RWPE2 (cell line): Measurements from ENCODE around the gene COL27A1.

Experiments
- ATAC-seq: fragments of 200-7000 bp; cut with Tn5 transposase; 3 replicates; pipeline ENCODE4 v1.9.1; 2021; ENCODE audit warnings: low read depth
- DNase-seq: peaks from one replicate; pipeline ENCODE4 v3.0.0-alpha.2; 2020; ENCODE audit warnings: low spot score
- H3K27ac ChIP-seq: fragments of 450-650 bp; 2 replicates; pipeline ENCODE4 v1.5.1; 2017; ENCODE audit warnings: mild to moderate bottlenecking; ENCODE audit not compliant: poor library complexity, severe bottlenecking
- H3K27me3 ChIP-seq: fragments of 250-450 bp; sonication (Bioruptor Pico); 2 replicates; pipeline ENCODE4 v1.5.1; 2021; ENCODE audit warnings: mild to moderate bottlenecking, moderate library complexity; ENCODE audit not compliant: insufficient read depth, poor library complexity, severe bottlenecking
- H3K36me3 ChIP-seq: fragments of 250-450 bp; sonication (Bioruptor Pico); 2 replicates; pipeline ENCODE4 v1.5.1; 2020; ENCODE audit warnings: low read depth, mild to moderate bottlenecking, moderate library complexity
- H3K4me1 ChIP-seq: fragments of 250-450 bp; sonication (Bioruptor Pico); 2 replicates; pipeline ENCODE4 v1.5.1; 2021; ENCODE audit warnings: mild to moderate bottlenecking, moderate library complexity; ENCODE audit not compliant: insufficient read depth, poor library complexity, severe bottlenecking
- H3K4me3 ChIP-seq: fragments of 250-450 bp; sonication (Bioruptor Pico); 2 replicates; pipeline ENCODE4 v1.5.1; 2021; ENCODE audit warnings: mild to moderate bottlenecking, moderate library complexity; ENCODE audit not compliant: severe bottlenecking
- H3K9me3 ChIP-seq: fragments of 250-450 bp; sonication (Bioruptor Pico); 2 replicates; pipeline ENCODE4 v1.5.1; 2021; ENCODE audit warnings: mild to moderate bottlenecking, moderate library complexity; ENCODE audit not compliant: severe bottlenecking
- CTCF ChIP-seq: fragments of 450-650 bp; IDR thresholded peaks from one replicate; pipeline ENCODE4 v1.5.1; 2017; ENCODE audit warnings: mild to moderate bottlenecking, moderate library complexity; ENCODE audit not compliant: poor library complexity, severe bottlenecking

Gene COL27A1

DNA sequence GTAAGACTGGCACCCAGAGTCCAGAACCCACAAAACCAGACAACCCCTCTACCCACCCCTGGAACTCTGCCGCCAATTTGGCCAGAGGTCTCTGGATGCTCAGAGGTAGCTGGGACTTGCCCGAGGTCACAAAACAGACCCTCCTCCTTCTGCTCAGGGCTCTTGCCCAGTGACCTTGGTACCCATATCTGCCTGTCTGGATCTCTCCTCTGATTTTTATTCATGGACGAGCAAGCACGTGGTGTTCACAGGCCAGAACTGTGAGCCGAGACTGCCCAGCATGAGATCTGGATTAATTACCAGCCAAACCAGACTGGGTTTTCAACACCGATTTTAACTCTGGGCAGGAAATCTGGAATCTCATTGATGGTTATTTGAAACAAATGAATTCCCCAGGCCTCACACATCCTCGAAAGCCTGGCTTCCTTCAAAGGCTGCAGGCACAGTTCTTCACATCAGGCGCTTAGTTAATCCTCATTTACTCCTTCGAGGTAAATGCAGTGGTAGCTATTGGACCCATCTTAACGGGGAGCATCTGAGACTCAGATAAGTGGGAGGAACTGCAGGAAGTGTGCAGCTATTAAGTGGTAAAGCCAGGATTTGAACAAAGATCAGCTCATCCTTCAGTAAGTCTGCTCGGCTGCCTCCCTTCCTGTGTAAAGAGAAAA, 21.4 kb downstream of the COL27A1 start:
- Histone ChIP-seq H3K4me1 (peaks cover 14% of the 10 kb centered on the region), H3K36me3 (no peaks in the 10 kb centered on the region), H3K27me3 (no peaks in the 10 kb centered on the region), H3K27ac (no peak overlapping the region), H3K4me3 (no peak overlapping the region), H3K9me3 (no peaks in the 10 kb centered on the region)
- DNase-seq (no peak), ATAC-seq (no peak)
- no peak for TF ChIP-seq CTCF

DNA sequence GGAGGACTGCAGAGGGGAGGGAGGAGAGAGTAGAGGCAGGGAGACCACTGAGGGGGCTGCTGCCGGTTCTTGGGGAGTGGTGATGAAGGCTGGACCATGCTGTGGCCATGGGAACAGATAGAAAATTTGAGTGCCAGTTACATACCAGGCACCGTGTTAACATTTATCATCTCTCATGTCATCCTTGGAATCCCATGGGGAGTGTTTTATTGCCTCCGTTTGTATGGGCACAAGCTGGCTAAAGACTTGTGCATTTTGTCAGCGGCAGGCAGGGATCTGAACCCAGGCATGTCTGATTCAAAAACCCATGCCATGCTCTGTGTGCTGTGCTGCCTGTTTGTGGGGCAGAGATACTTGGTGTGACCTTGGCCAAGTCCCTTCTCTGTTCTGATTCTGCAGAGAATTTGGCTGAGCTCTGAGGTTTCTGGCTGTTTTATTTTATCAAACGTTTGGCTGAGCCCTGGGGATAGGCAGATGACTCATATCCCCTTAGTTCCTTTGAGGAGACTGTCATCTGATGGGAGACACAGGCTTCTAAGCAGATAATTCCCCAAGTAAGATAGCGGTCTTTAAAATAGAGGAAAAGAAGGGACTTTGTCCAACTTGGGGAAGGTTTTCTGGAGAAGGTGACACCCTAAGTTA, 22.2 kb downstream of the COL27A1 start:
- no peak for TF ChIP-seq CTCF
- Histone ChIP-seq H3K4me1 (peaks cover 14% of the 10 kb centered on the region), H3K27ac (no peak overlapping the region)

DNA sequence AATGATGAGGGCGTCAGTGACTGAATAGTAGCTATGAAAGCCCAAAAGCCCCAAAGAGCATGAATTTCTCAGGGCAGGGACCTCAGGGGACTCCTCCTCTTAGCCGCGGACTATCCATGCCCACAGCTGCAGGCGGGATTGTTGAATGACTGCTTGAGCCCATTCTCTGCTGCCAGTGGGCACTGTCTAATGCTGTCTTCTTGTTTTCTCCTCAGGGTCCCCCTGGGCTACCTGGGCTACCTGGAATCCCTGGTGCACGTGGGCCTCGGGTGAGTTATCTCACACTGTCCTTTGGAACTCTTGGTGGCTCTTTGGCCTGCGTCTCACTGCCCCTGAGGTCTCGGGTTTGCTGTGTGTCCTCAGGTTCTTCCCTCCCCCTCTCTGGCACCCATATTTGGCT, 22.7 kb downstream of the COL27A1 start:
- ATAC-seq = no peak

More for the DNA sequence above, 22.2 kb downstream of the COL27A1 start:
- Histone ChIP-seq H3K36me3 (no peaks in the 10 kb centered on the region), H3K27me3 (no peaks in the 10 kb centered on the region), H3K9me3 (no peaks in the 10 kb centered on the region), H3K4me3 (no peak overlapping the region)
- peak; percentile 66 for ATAC-seq
- DNase-seq = no peak

DNA sequence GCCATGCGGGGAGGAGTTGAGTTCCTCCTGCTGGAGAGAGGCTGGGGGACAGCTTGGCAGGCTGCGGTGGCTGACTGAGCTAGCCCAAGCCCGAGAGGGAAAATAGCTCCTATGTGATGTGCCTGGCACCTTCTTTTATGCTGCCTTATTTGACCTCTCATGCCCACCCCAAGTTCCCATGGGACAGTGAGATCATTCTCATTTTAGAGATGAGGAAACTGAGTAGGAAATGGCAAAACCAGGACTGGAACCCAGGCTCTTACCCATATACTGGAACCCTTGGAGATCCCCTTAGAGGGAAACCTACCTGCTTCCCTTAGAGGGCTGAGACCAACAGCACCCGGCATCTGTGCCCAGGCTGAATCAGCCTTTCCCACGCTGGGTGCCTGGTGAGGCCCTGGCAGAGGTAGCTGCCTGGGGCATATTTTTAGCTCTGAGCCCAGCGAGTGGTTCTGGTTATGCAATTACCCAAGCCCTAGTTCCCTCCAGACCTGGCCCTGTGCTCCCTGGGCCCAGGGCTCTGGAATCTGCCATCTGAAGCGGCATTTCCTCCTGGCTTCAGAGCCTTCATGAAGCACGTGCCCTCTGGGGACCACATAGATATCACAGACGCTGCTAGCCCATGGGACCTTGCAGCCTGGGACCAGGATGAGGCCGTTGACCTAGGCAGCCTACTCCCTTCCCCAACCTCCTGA, 23.6 kb downstream of the COL27A1 start:
- Histone ChIP-seq H3K36me3 (no peaks in the 10 kb centered on the region), H3K27me3 (no peaks in the 10 kb centered on the region), H3K27ac (no peak overlapping the region), H3K9me3 (no peaks in the 10 kb centered on the region), H3K4me1 (peaks cover 7% of the 10 kb centered on the region), H3K4me3 (no peak overlapping the region)
- DNase-seq (no peak), ATAC-seq (no peak)
- no peak for TF ChIP-seq CTCF

More for the DNA sequence above, 22.7 kb downstream of the COL27A1 start:
- no peak for TF ChIP-seq CTCF
- H3K4me1 ChIP-seq = peaks cover 9% of the 10 kb centered on the region
- no peak overlapping the region for H3K4me3 ChIP-seq
- H3K36me3 ChIP-seq = no peaks in the 10 kb centered on the region
- no peaks in the 10 kb centered on the region for H3K27me3 ChIP-seq
- no peaks in the 10 kb centered on the region for H3K9me3 ChIP-seq
- H3K27ac ChIP-seq = no peak overlapping the region
- no peak for DNase-seq

GRCh38 chr9:114179516-114179915, 24.2 kb downstream of the COL27A1 start:
- Histone ChIP-seq H3K36me3 (no peaks in the 10 kb centered on the region), H3K9me3 (no peaks in the 10 kb centered on the region), H3K4me1 (peaks cover 7% of the 10 kb centered on the region), H3K4me3 (no peak overlapping the region), H3K27me3 (no peaks in the 10 kb centered on the region), H3K27ac (no peak overlapping the region)
- ATAC-seq = no peak
- DNase-seq = no peak
- TF ChIP-seq CTCF = no peak
